ENCODE results near the gene RBFOX2.

The RBFOX2 gene

DNA sequence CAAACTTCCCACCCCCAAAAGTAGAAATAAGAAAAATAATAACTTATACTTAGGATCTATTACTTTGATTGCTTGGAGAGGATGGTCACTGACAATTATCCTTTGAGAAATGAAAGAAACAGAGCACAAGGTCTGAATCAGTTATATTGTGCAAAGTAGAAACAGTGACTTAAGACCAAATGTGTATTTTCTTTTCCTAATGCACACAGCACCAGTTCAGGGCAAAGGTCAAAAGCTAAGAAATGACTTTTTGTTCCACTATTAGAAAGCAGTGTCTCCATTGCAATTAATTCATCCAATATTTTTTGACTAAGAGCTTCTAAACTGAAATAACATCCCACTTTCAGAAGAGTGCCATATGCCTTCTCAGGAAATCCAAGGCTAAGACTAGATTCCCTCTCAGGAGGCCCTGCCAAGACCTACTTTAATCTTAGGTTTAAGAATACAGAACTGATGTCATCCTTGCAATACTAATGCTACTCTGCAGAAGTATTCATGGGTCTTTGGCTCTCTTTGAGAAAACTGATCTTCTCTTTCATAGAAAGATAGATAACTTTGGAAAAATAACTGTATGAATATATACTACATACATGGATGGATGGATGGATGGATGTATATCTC is 164.0 kb downstream of the RBFOX2 start:
- Histone ChIP-seq H3K36me3 (ENCODE audit: control insufficient read depth, low read depth, low read length) (no peaks in the 10 kb centered on the region), H3K27me3 (ENCODE audit: control insufficient read depth, insufficient read depth, low read length) (no peaks in the 10 kb centered on the region), H3K9ac (ENCODE audit: low read length) (no peak overlapping the region), H3K27ac (ENCODE audit: low read length) (no peak overlapping the region), H3K4me1 (ENCODE audit: control insufficient read depth, low read depth, low read length) (peaks cover 15% of the 10 kb centered on the region), H3K4me3 (ENCODE audit: low read length) (no peak overlapping the region), H3K9me3 (ENCODE audit: control insufficient read depth, low read depth, low read length) (no peaks in the 10 kb centered on the region)

- H3K36me3 ChIP-seq (ENCODE audit: control insufficient read depth, low read depth, low read length): no peaks in the 10 kb centered on the region
These were observed 165.2 kb downstream of the RBFOX2 start for GRCh38 chr22:35863432-35863831.

GRCh38 chr22:35862697-35863096 is 165.9 kb downstream of the RBFOX2 start:
- H3K27me3 ChIP-seq (ENCODE audit: control insufficient read depth, insufficient read depth, low read length): no peaks in the 10 kb centered on the region
- H3K9me3 ChIP-seq (ENCODE audit: control insufficient read depth, low read depth, low read length): no peaks in the 10 kb centered on the region
- H3K36me3 ChIP-seq (ENCODE audit: control insufficient read depth, low read depth, low read length): no peaks in the 10 kb centered on the region
- H3K27ac ChIP-seq (ENCODE audit: low read length): no peak overlapping the region
- H3K4me3 ChIP-seq (ENCODE audit: low read length): no peak overlapping the region
- H3K9ac ChIP-seq (ENCODE audit: low read length): no peak overlapping the region
- H3K4me1 ChIP-seq (ENCODE audit: control insufficient read depth, low read depth, low read length): peaks cover 19% of the 10 kb centered on the region

More at GRCh38 chr22:35863432-35863831, 165.2 kb downstream of the RBFOX2 start:
- H3K4me3 ChIP-seq (ENCODE audit: low read length): no peak overlapping the region
- H3K9me3 ChIP-seq (ENCODE audit: control insufficient read depth, low read depth, low read length): no peaks in the 10 kb centered on the region
- no peak overlapping the region for H3K27ac ChIP-seq (ENCODE audit: low read length)
- no peaks in the 10 kb centered on the region for H3K27me3 ChIP-seq (ENCODE audit: control insufficient read depth, insufficient read depth, low read length)
- no peak overlapping the region for H3K9ac ChIP-seq (ENCODE audit: low read length)
- peaks cover 19% of the 10 kb centered on the region for H3K4me1 ChIP-seq (ENCODE audit: control insufficient read depth, low read depth, low read length)

DNA sequence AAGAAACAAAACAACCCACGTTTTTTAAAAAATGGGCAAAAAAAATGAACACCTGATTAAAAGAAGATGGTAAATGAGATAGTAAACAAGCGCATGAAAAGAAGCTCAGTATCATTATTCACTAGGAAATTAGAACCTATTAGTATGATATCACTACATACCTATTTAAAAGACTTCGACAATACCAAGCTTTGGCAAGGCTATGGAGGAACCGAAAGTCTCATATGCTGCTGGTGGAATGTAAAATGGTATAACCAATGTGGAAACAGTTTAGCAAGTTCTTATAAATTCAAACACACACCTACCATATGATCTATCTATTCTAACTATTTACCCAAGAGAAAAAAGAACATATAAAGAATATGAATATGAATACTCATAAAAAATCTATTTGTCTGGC is 167.2 kb downstream of the RBFOX2 start:
- no peaks in the 10 kb centered on the region for H3K9me3 ChIP-seq (ENCODE audit: control insufficient read depth, low read depth, low read length)
- peaks cover 17% of the 10 kb centered on the region for H3K4me1 ChIP-seq (ENCODE audit: control insufficient read depth, low read depth, low read length)
- H3K27me3 ChIP-seq (ENCODE audit: control insufficient read depth, insufficient read depth, low read length): no peaks in the 10 kb centered on the region
- no peak overlapping the region for H3K27ac ChIP-seq (ENCODE audit: low read length)
- H3K9ac ChIP-seq (ENCODE audit: low read length): no peak overlapping the region
- no peak overlapping the region for H3K4me3 ChIP-seq (ENCODE audit: low read length)
- no peaks in the 10 kb centered on the region for H3K36me3 ChIP-seq (ENCODE audit: control insufficient read depth, low read depth, low read length)

DNA sequence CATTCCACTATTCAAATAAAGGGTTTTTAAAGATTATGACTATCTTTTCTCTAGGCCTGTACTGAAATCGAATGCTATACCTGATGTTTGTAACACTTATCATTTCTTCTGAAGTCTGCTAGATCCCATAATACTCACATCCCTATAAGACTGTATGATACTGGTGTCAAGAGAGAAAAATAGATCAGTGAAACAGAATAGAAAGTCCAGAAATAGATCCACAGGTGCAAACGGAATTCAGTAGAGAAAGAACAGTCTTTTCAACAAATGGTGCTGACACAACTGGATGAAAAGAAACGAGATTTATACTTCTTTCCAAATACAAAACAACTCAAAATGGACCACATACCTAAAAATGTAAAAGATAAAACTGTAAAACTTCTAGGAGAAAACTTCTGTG is 167.8 kb downstream of the RBFOX2 start:
- no peak overlapping the region for H3K4me3 ChIP-seq (ENCODE audit: low read length)
- peaks cover 17% of the 10 kb centered on the region for H3K4me1 ChIP-seq (ENCODE audit: control insufficient read depth, low read depth, low read length)

GRCh38 chr22:35860087-35860733 is 168.4 kb downstream of the RBFOX2 start:
- H3K27ac ChIP-seq (ENCODE audit: low read length): no peak overlapping the region
- H3K9me3 ChIP-seq (ENCODE audit: control insufficient read depth, low read depth, low read length): no peaks in the 10 kb centered on the region
- H3K4me3 ChIP-seq (ENCODE audit: low read length): no peak overlapping the region
- H3K36me3 ChIP-seq (ENCODE audit: control insufficient read depth, low read depth, low read length): no peaks in the 10 kb centered on the region
- no peak overlapping the region for H3K9ac ChIP-seq (ENCODE audit: low read length)
- H3K27me3 ChIP-seq (ENCODE audit: control insufficient read depth, insufficient read depth, low read length): no peaks in the 10 kb centered on the region
- peaks cover 17% of the 10 kb centered on the region for H3K4me1 ChIP-seq (ENCODE audit: control insufficient read depth, low read depth, low read length)

More for the DNA sequence above, 167.8 kb downstream of the RBFOX2 start:
- Histone ChIP-seq H3K27me3 (ENCODE audit: control insufficient read depth, insufficient read depth, low read length) (no peaks in the 10 kb centered on the region), H3K27ac (ENCODE audit: low read length) (no peak overlapping the region), H3K9me3 (ENCODE audit: control insufficient read depth, low read depth, low read length) (no peaks in the 10 kb centered on the region), H3K9ac (ENCODE audit: low read length) (no peak overlapping the region), H3K36me3 (ENCODE audit: control insufficient read depth, low read depth, low read length) (no peaks in the 10 kb centered on the region)

- H3K27me3 ChIP-seq (ENCODE audit: control insufficient read depth, insufficient read depth, low read length): no peaks in the 10 kb centered on the region
- H3K9me3 ChIP-seq (ENCODE audit: control insufficient read depth, low read depth, low read length): no peaks in the 10 kb centered on the region
- no peak overlapping the region for H3K9ac ChIP-seq (ENCODE audit: low read length)
- peaks cover 1% of the 10 kb centered on the region for H3K4me1 ChIP-seq (ENCODE audit: control insufficient read depth, low read depth, low read length)
- H3K4me3 ChIP-seq (ENCODE audit: low read length): no peak overlapping the region
- no peaks in the 10 kb centered on the region for H3K36me3 ChIP-seq (ENCODE audit: control insufficient read depth, low read depth, low read length)
- no peak overlapping the region for H3K27ac ChIP-seq (ENCODE audit: low read length)
These were observed 174.3 kb downstream of the RBFOX2 start for GRCh38 chr22:35854334-35854733.

- Histone ChIP-seq H3K4me3 (ENCODE audit: low read length) (no peak overlapping the region), H3K4me1 (ENCODE audit: control insufficient read depth, low read depth, low read length) (no peaks in the 10 kb centered on the region), H3K9ac (ENCODE audit: low read length) (no peak overlapping the region), H3K27ac (ENCODE audit: low read length) (no peak overlapping the region), H3K27me3 (ENCODE audit: control insufficient read depth, insufficient read depth, low read length) (no peaks in the 10 kb centered on the region), H3K36me3 (ENCODE audit: control insufficient read depth, low read depth, low read length) (no peaks in the 10 kb centered on the region), H3K9me3 (ENCODE audit: control insufficient read depth, low read depth, low read length) (no peaks in the 10 kb centered on the region)
These were observed 176.5 kb downstream of the RBFOX2 start for GRCh38 chr22:35852076-35852475.

- Histone ChIP-seq H3K9ac (ENCODE audit: low read length) (no peak overlapping the region), H3K27me3 (ENCODE audit: control insufficient read depth, insufficient read depth, low read length) (no peaks in the 10 kb centered on the region), H3K9me3 (ENCODE audit: control insufficient read depth, low read depth, low read length) (no peaks in the 10 kb centered on the region), H3K4me3 (ENCODE audit: low read length) (no peak overlapping the region), H3K4me1 (ENCODE audit: control insufficient read depth, low read depth, low read length) (no peaks in the 10 kb centered on the region), H3K27ac (ENCODE audit: low read length) (no peak overlapping the region), H3K36me3 (ENCODE audit: control insufficient read depth, low read depth, low read length) (no peaks in the 10 kb centered on the region)
These were observed 177.8 kb downstream of the RBFOX2 start for GRCh38 chr22:35850831-35851230.

- no peak overlapping the region for H3K27ac ChIP-seq (ENCODE audit: low read length)
- no peak overlapping the region for H3K9ac ChIP-seq (ENCODE audit: low read length)
- peaks cover 15% of the 10 kb centered on the region for H3K4me1 ChIP-seq (ENCODE audit: control insufficient read depth, low read depth, low read length)
- H3K4me3 ChIP-seq (ENCODE audit: low read length): no peak overlapping the region
- H3K27me3 ChIP-seq (ENCODE audit: control insufficient read depth, insufficient read depth, low read length): no peaks in the 10 kb centered on the region
- no peaks in the 10 kb centered on the region for H3K36me3 ChIP-seq (ENCODE audit: control insufficient read depth, low read depth, low read length)
- H3K9me3 ChIP-seq (ENCODE audit: control insufficient read depth, low read depth, low read length): no peaks in the 10 kb centered on the region
These were observed 181.8 kb downstream of the RBFOX2 start for GRCh38 chr22:35846804-35847203.

- Histone ChIP-seq H3K27me3 (ENCODE audit: control insufficient read depth, insufficient read depth, low read length) (no peaks in the 10 kb centered on the region), H3K4me3 (ENCODE audit: low read length) (no peak overlapping the region), H3K27ac (ENCODE audit: low read length) (no peak overlapping the region), H3K4me1 (ENCODE audit: control insufficient read depth, low read depth, low read length) (peaks cover 20% of the 10 kb centered on the region), H3K9me3 (ENCODE audit: control insufficient read depth, low read depth, low read length) (no peaks in the 10 kb centered on the region), H3K9ac (ENCODE audit: low read length) (no peak overlapping the region), H3K36me3 (ENCODE audit: control insufficient read depth, low read depth, low read length) (no peaks in the 10 kb centered on the region)
These were observed 183.7 kb downstream of the RBFOX2 start for GRCh38 chr22:35844886-35845285.

GRCh38 chr22:35842954-35843353 is 185.7 kb downstream of the RBFOX2 start:
- H3K27me3 ChIP-seq (ENCODE audit: control insufficient read depth, insufficient read depth, low read length): no peaks in the 10 kb centered on the region
- no peaks in the 10 kb centered on the region for H3K9me3 ChIP-seq (ENCODE audit: control insufficient read depth, low read depth, low read length)
- H3K27ac ChIP-seq (ENCODE audit: low read length): no peak overlapping the region
- H3K4me1 ChIP-seq (ENCODE audit: control insufficient read depth, low read depth, low read length): peaks cover 33% of the 10 kb centered on the region
- H3K4me3 ChIP-seq (ENCODE audit: low read length): no peak overlapping the region
- no peaks in the 10 kb centered on the region for H3K36me3 ChIP-seq (ENCODE audit: control insufficient read depth, low read depth, low read length)
- no peak overlapping the region for H3K9ac ChIP-seq (ENCODE audit: low read length)
